Measurements from ENCODE around the gene ZDHHC14.
"Not testable (repeated sequence)": the region's sequence is repeated elsewhere in the genome, so short reads cannot be mapped to it uniquely, and the experiment has no call there.

ZDHHC14 gene

DNA sequence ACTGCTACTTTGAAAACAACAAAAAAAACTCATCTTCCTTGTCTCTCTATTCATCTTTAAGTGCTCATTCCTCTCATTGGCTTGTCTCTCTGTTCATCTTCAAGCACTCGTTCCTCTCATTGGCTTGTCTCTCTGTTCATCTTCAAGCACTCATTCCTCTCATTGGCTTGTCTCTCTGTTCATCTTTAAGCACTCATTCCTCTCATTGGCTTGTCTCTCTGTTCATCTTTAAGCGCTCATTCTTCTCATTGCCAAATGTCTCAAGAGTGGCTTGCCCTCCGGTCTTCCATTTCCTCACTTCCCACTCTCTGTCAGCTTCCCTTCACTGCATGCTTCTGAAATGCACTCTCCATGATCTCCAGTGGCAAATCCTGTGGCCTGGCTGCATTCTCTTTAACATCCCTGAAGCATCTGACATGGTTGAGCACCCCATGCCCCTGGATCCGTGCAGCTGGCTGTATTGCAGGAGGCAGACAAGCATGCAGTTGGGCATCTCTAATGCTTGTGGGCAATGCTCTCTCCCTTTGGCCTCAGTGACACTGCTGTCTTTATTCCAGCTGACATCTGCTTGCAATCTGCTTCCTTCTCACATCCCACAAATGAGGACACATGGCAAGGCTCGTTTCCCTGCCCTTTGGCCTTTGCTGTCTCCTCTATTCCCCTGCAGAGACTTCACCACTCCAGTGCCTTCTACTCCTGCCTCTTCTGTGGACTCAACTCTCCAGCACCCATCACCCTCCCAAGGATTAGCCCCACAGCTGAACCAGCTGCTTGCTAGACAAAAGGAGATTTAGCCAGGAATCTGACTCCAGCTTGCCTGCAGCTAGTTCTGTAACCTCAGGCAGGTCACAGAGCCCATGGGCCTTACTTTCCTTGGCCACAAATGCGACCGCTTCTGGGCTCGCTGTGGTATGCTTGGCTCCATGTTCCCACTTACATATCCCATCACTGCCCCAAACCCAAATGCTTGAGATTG is 298.9 kb downstream of the ZDHHC14 start:
- no peak for DNase-seq

DNA sequence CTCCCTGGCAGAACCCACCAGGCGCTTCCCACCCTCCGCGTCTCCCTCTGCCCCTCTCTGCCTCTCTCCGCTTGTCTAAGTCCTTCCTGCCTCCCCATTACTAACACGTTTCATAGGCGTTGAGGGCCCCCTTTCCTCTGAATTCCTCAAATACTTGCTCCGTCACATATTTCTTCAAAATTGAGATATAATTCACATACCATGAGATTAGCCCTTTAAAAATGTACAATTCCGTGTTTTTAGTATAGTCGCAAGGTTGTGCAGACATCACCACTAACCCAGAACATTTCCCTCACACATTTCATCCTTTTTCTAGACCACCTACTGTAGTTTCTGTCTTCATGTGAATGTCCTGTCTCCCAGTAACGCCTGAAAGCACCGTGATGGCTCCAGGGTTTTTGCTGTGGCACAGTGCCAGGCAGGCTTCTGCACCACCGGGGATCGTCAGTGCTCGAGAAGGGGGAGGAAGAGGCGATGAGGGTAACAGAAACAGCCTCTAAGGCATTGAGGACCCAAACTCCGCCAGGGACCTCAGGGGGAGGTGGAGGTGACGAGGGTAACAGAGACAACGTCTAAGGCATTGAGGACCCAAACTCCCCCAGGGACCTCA is 300.2 kb downstream of the ZDHHC14 start:
- no peak for DNase-seq

DNA sequence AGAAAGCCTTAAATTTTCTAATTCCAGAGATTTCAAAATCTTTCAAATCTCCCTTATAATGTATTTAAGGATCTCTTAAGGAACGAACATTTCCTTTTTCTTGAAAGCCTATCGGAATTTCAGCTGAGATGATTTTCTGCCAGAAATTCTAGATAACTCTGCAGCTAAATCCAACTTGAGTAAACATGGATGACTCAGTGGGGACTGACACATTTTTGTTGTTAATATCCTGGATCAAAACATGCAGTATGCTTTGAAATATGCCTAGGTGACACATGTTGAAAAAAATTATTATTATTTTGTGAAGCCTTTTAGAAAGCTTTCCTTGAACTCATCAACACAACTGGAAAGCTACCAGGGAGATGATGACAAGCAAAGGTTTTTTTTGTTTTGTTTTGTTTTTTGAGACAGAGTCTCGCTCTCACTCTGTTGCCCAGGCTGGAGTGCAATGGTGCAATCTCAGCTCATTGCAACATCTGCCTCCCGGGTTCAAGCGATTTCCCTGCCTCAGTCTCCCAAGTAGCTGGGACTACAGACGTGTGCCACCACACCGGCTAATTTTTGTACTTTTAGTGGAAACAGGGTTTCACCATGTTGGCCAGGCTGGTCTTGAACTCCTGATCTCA is 302.0 kb downstream of the ZDHHC14 start:
- DNase-seq = no peak

DNA sequence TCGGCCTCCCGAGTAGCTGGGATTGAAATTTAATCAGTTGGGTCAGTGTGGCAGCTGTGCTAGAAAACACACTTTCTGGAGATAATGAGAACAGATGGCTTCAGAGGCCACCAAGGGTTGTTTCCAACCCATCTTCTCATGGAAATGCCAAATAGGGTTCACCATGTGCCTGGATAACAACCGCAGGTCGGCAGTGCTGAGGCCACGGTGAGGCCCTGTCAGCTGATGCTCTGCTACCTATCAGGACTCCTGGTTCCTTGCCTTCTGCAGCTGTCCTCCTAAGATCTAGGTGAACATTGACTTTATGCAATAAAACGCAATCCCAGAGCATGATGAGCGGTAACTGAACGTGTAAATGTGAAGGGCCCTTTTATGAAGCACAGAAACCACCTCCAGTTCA is 302.7 kb downstream of the ZDHHC14 start:
- DNase-seq = no peak

DNA sequence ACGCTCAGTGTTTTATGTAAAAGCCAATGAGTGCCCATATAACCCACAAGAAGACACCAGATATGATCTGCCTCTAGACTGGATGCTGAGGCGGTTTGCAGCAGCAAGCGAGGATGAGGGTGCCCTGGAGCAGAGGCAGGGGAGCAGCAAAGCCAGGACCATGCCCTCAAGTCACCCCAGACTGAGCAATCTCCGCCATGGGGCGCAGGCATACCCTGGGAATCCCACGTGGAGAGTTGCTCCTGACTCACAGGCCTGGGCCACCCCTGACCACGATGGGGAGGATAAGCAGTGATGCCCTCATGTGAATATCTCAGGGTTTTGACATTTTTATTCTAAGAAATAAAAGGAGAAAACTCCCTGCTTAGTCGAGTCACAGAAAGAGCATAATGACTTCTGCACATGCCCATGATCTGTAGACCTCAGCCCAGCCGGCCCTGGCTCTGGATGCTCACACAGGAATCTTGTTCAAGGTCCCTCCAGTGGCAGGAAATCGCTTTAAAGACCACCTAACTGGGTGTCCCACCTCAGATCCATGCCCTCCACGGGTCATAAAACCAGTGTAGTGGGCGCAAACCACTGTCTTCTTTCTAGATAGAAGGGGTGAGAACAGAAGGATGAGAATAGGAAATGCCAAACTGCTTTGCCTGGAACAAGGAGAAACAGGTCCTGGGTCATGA is 303.8 kb downstream of the ZDHHC14 start:
- no peak for DNase-seq

DNA sequence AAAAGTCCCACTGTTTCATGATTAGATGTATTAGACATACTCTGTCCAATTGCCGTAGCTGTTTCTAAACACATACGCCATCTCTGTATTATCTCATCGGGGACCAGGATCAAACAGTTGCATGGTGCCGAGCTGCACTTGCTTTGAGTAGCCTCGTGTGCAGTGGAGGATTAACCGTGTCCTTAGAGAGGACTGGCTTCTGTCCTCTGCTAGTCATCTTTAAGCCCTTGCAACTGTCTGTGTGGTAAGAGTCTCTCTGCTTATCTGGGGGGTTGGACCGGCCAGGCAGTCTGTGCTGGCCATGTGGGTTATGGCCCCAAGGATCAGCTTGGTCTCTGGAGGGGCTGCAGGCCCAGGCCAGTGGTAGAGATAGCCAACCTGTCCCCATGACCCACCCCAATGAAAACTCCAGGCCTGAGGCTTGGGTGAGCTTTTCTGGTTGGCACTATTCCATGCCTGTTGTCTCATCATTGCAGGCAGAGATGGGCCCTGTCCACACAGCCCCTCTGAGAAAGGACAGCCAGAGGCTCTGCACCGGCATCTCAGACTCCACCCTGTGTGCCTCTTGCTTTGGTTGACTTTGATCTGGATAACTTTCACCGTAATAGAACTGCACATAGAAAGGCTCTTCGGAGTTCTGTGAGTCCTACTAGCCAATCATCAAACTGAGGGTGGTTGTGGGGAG is 304.7 kb downstream of the ZDHHC14 start:
- DNase-seq = no peak

DNA sequence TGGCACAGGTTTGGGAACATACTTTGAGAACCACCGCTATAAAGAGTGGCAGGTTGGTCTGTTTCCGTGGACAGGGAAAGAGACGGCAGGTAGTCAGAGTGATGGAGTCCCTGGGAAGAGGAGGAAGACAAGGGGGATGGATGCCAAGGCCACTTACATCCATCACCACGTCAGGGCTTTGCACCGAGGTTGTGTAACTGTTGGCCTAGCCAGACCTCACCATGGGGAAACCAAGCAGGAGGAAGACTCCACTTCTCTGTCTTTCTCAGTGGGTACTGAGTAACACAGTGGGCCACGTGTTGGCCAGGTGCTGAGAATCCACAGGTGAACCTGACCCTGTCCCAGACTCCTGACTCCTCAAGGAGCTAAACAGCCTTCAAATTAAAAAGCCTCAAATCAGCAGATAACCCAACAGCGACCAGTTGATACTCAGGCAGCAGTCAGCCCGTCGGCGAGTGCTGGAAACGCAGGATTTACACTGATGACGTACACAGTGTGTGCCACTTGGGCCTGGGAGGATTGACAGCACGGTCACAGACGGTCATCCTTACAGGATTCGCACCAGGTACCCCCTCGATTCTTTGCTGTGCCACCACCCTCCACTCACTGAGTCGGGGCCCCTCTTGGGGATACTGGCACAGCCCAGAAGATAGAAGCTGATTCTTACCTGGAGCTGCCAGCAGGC is 307.4 kb downstream of the ZDHHC14 start:
- no peak for DNase-seq

DNA sequence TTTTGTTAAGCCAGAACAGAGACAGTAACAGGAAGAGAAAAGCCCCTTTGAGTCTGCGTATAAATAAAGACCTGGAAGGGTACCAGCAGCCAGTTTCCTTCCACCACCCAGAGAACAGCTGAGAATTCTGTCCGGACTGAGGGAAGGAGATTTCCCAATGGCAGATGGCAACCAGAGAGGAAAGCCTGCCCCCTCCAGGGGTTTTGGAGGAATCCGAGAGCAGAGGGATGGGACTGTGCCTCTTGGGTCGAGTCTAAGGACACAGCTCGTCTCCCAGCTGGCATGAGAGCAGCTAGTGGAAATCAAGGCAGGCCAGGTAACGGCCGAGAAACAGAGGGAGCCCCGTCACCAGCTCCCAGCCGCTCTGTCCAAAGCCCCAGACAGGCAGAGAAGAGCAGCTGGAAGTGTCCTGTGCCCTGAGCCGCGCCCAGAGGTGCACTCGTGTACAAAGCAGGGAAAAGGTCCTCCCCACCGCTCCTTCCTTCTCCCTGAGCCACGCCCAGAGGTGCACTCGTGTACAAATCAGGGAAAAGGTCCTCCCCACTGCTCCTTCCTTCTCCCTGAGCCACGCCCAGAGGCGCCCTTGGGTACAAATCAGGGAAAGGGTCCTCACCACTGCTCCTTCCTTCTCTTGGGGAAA is 308.1 kb downstream of the ZDHHC14 start:
- DNase-seq = no peak

DNA sequence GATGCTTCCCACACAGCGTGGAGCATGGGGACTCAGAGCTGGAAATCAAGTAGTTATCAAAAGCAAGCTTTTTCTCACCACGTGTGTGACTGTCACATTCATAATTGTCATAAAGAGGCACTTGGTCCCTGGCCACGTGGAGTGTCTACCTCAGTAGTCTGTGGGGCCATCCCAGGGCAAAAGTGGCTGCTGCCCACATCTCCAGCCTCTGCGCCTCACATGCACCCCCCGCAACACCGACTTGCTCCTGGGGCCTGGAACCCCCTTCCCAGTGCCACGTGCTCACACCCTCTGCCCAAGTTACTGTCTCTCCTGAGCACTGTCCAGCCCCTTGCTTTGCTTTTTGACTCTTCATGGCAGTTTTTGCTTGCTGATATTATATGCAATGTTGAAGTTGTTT is 308.9 kb downstream of the ZDHHC14 start:
- DNase-seq = no peak

DNA sequence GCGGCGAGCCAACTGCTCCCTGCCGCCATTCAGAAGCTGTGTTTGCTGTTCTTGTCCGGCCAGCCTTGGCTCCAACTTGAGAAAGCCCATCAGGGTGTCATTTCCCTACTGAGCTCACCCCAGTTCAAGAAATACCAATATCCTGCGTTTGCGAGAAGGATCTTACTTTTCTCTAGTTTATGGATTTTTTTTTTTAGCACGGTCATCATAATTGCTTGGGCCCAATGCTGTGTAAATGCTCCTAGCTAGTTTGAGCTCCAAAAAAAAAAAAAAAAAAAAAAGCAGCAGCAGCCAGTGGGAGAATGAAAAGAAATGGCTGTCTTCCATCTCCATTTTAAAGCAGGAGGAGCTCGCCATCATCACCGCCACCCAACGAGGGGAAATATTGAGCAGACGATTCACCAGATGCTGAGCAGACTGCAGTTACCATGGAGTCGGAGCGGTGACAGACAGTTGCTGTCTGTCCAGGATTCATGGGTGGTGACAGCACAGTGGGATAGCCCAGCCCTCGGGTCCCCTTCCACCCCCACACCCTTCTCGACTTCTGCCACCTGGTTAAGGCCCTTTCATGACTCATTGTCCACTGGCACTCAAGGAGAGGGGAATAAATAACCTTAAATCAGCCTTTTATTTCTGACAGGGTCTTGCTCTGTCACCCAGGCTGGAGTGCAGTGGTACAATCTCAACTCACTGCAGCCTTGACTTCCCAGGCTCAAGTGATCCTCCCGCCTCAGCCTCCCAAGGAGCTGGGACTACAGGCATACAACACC is 309.6 kb downstream of the ZDHHC14 start:
- no peak for DNase-seq

DNA sequence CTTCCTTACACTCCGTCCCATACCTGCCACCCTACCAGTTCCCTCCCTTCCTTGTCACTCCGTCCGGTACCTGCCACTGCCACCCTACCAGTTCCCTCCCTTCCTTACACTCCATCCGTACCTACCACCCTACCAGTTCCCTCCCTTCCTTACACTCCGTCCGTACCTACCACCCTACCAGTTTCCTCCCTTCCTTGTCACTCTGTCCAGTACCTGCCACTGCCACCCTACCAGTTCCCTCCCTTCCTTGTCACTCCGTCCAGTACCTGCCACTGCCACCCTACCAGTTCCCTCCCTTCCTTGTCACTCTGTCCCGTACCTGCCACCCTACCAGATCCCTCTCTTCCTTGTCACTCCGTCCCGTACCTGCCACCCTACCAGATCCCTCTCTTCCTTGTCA is 310.6 kb downstream of the ZDHHC14 start:
- not testable (repeated sequence) for DNase-seq

DNA sequence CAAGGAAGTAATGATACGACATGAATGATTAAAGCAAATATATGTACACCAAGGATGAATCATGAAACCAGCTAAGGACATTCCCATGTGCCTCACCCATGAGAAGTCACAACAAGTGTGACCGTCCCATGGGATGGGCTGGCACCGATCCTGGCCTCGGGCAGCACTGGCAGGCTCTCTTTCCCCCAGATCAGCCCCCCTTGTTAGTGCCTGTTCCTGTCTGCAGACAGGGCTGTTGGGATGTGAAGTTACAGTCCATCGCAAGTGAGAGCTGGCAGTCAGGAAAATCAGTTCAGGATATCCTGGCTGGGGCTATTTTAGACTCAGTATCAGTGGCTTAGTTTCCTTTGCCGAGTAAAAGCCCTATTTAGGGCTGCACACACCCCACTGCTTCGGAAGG is 312.9 kb downstream of the ZDHHC14 start:
- DNase-seq = no peak

DNA sequence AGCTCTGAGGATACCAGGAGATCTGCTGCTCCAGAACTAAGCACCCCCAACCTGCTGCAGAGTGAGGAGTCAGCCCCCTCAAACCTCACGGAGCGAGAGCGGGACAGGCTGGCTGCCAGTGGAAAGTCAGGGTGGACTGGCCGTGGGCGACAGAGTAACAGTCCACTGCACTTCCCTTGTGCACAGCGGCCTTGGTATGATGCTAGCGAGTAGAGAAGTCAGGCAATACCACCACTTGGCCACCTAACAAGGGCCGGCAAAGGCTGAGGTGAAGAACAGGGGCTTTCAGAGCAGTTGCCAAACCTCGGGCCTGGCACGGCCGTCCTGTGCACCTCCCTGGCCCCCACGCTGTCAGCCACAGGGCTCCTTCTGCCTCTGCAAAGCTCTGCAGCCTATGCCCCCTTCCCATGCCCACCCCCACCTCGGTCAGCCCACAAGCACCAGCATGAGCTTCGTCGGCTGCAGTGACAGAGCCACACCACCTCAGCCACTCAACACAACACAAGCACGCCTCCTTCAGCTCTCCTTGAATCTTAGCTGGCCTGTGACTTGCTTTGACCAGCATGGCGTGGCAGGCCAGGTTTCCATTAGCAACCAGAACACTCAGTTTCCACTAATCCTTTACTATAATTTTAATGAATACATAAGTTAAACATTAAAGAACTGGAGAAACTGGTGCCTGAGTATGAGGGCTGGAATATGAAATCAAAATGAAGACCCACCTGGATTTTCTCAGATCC is 314.5 kb downstream of the ZDHHC14 start:
- DNase-seq = no peak

DNA sequence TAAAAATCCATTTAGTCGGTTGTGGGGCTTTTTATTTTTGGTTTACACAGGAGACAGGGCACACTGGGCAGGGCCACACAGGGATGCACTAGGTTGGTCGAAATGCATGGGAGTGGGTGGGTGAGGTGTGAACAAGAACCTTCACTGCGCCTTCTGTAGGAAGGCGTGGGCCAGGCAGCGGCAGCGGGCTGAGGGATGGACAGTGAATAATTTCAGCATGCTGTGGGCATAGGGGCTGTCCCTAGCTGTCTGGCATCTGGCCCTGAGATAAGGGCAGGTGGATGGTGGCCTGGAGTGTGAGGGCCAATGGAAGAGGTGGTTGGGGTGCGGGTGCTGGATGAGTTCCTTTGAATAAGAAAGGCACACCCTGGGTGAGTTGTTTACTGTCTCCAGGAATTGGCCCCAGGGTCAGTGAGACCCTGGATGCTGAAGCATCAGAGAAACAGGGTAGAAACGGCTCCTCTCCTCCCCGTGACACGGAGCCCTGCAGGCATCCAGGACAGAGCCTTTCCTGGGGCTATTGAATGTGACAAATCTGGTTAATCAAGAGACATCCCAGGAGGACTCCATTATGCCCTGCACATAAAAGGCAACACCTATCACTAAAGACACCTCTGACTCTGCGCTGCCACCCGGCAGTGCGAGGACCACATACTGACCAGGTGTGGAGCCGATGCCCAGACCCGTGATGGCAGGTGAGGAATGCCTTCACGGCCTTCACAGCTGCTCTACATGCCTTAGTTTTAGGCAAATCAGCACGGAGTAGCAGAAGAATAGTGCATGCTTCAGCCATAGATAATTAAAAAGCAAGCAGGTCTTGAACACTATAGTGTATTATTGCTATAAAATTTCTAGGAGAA is 319.0 kb downstream of the ZDHHC14 start:
- no peak for DNase-seq

DNA sequence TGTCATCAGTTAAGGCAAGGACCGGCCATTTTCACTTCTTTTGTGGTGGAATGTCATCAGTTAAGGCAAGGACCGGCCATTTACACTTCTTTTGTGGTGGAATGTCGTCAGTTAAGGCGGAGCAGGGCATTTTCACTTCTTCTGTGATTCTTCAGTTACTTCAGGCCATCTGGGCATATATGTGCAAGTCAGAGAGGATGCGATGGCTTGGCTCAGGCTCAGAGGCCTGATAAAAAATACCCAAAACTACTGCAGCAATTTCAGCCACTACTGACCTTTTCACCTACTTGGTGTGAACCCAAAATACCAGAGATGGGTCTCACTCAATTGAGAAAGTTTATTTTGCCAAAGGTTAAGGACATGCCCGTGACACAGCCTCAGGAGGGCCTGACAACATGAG is 325.4 kb downstream of the ZDHHC14 start:
- DNase-seq = not testable (repeated sequence)

DNA sequence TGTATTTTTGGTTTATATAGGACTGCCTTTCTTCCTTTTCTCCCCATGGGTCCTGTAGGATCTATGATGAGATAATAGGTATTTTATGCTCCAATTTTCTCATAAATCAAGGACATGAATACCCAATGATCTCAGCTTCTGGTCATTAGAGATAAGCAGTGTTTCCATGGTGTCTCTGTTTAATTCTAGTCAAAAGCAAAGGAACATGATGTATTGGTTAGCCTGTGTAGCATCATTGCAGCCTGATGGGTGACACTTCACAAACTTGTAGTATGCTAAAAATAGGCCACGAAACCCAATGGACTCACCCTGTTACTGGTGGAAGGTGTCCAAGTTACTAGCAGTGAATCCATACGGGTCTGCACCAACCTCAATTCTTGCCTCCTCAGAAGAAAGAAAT is 325.9 kb downstream of the ZDHHC14 start:
- no peak for DNase-seq

DNA sequence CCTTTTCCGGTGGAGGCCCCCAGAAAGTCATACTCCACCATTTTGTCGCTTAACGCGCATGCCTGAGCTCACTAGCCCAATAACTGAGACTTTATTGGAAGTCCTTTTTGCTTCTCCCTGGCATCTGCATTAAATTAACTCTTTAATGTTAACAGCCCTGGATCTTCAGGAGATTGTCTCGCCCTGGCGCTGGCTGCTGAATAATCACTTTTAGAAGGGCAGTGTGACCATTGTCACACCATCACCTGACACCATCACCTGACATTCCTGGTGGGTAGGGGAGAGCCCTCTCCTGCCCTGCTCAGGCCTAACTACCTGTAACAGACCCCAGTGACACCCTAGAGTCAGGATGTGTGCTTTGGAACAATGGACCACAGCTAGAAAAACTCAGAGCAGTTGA is 326.6 kb downstream of the ZDHHC14 start:
- no peak for DNase-seq

DNA sequence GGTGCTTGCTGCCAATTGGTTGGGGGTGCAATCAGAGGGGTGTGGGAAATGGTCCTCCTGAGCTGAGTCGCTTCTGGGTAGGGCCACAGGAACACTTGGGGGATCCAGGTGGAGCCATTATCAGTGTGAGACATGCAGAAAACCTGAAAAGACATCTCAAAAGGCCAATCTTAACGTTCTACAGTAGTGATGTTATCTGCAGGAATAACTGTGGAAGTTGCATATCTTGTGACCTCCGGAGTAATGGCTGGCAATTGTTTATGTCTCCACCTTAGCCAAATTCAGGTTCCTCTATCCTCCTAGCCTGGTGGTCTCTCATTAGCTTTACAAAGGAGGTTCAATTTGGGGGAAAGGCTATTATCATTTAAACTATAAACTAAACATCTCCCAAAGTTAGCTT is 327.2 kb downstream of the ZDHHC14 start:
- DNase-seq = no peak

DNA sequence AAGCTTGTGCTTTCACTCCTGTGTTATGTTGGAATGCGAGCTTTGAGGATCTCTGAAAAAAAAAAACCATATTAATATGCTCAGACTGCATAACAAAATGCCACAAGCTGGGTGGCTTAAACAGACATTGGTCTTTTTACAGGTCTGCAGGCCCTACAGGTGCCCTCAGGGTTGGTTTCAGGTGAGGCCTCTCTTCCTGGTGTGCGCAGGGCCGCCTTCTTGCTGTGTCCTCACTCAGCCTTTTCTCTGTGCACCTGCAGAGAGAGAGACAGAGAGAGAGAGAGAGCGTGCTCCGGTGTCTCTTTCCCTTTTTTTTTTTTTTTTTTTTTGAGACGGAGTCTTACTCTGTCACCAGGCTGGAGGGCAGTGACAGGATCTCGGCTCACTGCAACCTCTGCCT is 327.9 kb downstream of the ZDHHC14 start:
- DNase-seq = no peak

All from GOT3 (cell line).